MM.1S (cell line): ENCODE results near the gene CADM4.

Experiments used
- EZH2 ChIP-seq: fragments of 300-600 bp; sonication (generic); optimal IDR thresholded peaks from 2 replicates; pipeline ENCODE3; 2017; ENCODE audit warnings: low read depth, mild to moderate bottlenecking, antibody characterized with exemption, low read length, mixed read lengths
- EZH2phosphoT487 ChIP-seq: fragments of 300-600 bp; sonication (generic); IDR thresholded peaks from 2 replicates; pipeline ENCODE4 v1.6.1; 2018; ENCODE audit warnings: antibody characterized with exemption, low read length
- TF ChIP-seq, protein P1 (sequence below): fragments of 300-600 bp; sonication (generic); IDR thresholded peaks from 2 replicates; pipeline ENCODE4 v1.5.1; 2016; ENCODE audit warnings: antibody characterized with exemption, low read length, mixed read lengths

DNA sequence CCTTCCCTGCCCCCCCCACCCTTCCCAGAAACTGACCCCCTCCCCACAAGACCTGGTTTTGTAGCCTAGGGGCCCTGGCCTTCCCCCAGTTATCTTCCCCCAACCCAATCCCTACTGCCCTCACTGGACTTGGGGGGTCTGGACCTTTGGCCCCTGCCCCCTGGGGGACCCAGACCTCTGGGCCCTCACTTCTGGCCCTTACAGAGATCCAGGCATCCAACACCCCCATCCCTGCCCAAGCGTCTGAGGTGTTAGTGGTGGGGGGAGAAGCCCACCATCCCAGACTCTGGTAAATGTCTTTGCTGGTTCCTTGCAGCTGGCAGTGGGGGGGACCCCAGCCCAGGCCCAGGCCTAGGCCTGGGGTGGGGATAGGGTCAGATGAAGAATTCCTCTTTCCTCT, 16.7 kb downstream of the CADM4 start:
- TF ChIP-seq, protein P1, sequence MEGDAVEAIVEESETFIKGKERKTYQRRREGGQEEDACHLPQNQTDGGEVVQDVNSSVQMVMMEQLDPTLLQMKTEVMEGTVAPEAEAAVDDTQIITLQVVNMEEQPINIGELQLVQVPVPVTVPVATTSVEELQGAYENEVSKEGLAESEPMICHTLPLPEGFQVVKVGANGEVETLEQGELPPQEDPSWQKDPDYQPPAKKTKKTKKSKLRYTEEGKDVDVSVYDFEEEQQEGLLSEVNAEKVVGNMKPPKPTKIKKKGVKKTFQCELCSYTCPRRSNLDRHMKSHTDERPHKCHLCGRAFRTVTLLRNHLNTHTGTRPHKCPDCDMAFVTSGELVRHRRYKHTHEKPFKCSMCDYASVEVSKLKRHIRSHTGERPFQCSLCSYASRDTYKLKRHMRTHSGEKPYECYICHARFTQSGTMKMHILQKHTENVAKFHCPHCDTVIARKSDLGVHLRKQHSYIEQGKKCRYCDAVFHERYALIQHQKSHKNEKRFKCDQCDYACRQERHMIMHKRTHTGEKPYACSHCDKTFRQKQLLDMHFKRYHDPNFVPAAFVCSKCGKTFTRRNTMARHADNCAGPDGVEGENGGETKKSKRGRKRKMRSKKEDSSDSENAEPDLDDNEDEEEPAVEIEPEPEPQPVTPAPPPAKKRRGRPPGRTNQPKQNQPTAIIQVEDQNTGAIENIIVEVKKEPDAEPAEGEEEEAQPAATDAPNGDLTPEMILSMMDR: no peak
- TF ChIP-seq EZH2: no peak
- no peak for TF ChIP-seq EZH2phosphoT487
